HG03108 (cell line): ENCODE measurements around the gene NCOA6.

ENCODE experiments used
- ATAC-seq: cut with Tn5 transposase; IDR thresholded peaks from one replicate; pipeline ENCODE4 v1.9.1; 2021; ENCODE audit warnings: moderate library complexity; ENCODE audit not compliant: unreplicated experiment

The NCOA6 gene

DNA sequence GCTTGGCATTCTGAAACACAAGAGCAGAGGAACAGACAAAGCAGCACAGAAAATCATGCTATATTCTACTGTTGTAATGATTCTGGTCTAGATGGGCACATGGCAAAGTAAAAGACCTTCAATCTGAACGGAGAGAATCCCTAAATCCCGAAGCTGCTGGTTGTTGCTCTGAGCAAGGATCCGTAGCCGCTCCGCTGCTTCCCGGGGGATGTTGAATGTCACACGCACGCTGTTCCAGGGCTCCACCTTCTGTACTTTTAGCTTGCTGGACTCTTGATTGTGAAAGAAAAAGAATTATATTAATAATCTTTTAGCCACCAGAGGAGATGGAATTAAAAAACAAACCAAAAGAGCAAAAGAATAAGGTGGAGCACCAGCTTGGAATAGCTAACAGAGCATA, 49.3 kb downstream of the NCOA6 start:
- ATAC-seq: no peak

DNA sequence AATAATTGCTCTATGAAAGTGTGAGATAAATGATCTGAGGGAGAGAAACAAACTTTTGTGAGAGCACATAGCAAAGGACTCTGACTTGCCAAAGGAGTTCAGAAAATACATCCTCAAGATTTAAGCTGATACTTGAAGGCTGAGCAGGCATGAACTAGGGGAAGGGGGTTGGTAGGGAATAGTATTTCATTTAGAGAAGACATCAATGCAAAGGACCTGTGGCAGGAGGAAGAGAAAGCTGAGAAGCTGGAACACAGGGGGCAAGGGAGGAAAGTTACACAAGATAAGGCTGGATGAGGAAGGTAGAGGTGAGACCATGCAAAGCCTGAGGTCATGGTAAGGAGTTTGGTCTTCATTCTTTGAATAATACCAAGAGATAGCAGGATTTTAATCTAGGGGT, 50.6 kb downstream of the NCOA6 start:
- no peak for ATAC-seq

DNA sequence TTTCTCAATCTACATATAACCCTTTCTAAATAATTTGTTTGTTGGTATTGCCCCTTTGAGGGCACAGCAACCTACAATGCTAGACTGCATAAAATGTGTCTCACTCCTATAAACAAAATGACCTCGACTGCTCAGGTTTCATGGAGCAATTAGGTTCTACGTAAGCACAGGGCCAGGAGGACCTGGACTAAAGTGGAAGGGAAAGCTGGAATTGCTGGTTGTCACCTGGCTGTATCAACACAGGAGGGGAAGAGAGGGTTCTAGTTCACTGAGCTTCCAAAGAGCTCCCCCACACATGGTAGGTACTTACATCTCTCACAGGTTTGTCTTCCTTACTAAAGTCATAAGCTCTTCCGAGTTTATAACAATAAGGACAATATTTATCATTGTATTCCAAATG, 51.0 kb downstream of the NCOA6 start:
- no peak for ATAC-seq

DNA sequence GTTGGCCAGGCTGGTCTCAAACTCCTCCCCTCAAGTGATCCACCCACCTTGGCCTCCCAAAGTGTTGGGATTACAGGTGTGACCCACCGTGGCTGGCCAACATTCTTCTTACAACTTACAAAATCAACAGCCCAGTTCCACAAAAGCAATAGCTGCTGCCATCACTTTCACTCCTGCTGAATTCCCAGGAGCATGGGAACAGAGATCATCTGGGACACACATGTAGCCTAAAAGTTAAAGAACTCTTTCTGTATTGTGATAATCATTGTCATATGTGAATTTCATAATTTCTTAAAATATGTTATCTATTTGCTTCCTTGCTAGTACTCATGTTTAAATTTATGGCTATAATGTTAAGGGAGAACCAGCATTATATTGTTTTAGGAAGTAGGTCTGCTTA, 51.7 kb downstream of the NCOA6 start:
- no peak for ATAC-seq

DNA sequence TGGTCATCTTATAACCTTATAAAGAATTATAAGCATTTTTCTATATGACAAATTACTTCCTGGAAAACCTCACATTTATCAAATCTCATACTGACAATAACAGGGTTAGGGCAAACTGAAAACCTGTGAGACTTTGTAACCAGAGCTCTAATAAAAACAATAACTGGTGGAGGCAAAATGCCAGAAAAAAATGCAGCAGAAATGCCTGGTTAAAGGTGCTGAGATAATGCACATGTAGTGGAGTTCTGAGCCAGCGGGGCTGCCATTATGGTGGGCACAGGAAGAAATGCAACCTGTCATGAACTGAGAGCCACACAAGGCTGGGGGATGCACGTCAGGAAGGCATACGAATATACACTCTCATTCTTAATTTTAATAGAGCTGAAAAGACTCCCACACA, 53.0 kb downstream of the NCOA6 start:
- ATAC-seq: no peak

DNA sequence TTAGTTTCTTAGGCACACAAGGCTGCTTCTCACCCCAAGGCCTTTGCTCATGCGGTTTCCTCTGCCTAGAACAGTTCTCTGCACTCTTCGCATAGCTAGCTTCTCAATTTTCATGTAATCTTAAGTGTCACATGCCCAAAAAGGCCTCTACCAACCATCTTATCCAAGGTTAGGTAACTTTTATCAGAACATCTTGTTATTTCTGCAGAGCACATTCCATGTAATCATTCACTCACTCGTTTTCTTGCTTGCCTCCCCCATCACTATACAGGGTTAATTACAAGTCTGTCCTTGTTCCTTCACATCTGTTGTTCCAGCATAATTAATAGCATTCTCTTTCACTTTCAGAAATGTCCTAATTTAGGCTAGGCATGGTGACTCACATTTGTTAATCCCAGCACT, 53.8 kb downstream of the NCOA6 start:
- ATAC-seq: no peak

DNA sequence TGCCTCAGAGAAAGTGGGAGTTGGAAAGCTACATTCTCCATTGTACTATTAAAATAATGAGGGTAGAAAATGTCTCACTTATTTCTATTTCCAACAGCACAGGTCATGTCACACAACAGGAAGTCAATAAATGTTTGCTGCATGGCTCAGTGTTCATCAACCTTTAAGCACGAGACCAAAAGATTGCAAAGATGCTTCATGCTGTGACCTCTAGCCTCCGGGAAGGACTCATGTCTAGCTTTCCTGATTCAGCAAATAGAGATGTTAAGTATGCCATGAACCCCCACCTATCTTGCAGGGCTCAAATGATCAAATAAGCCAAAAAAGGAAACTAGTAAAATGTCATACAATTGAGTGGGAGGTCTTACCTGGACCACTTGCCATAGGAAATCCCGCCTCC, 57.4 kb downstream of the NCOA6 start:
- ATAC-seq: no peak

DNA sequence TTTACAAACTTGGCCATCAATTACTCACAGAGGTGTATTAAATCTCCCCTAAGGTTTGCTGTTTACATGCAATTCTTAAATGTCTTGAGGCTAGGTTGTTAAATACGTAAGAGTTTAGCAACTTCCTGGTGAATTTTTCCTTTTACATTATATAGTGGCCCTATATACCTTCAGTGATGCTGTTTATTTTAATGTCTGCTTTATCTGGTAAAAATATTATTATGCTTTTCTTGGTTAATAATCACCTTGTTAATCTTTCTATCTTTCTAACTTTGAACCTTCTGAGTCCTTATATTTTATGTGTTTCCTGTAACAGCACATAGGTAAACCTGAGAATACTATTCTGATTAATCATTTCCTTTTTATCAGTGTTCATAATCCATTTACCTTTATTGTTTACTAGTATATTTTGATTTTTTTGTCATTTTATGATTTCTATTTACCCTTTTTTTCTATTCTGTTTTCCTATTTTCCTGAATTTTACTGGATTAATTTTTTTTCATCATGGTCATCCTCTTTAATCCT, 63.4 kb downstream of the NCOA6 start:
- ATAC-seq: no peak

DNA sequence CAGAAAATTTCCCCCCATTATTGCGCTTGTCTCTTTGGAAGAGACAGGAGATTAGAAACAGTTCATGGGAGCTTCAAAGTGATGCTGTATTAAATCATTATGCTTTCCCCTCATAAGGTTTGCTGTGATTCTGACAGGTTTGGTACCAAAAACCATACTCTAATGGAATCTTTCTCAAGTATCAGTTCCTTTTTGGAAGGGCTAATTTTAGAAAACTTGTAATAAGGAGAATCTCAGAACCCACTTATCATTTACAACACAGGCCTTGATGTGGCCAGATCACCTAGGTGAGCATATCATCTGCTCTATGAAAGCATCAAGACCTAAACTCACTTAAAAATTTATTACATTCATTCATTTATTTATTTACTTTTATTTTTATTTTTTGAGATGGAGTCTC, 70.1 kb downstream of the NCOA6 start:
- ATAC-seq: no peak

DNA sequence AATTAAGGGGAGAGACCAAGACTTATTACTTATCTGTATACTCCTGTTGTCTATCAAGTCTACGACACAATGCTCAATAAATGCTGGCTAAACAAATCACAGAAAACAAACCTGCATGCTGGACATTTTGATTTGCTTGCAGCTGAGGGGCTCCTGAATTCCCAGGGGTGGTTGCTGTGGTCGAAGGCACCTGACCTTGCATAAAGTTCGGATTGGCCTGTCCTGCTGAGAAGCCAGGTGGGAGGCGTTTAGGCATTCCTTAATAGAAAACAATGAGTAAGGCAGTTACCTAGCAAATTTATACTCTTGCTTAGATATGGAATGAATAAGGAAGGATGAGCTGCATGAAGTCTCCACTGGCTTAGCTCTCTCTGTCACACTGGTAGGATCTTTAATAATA, 70.8 kb downstream of the NCOA6 start:
- ATAC-seq: no peak

DNA sequence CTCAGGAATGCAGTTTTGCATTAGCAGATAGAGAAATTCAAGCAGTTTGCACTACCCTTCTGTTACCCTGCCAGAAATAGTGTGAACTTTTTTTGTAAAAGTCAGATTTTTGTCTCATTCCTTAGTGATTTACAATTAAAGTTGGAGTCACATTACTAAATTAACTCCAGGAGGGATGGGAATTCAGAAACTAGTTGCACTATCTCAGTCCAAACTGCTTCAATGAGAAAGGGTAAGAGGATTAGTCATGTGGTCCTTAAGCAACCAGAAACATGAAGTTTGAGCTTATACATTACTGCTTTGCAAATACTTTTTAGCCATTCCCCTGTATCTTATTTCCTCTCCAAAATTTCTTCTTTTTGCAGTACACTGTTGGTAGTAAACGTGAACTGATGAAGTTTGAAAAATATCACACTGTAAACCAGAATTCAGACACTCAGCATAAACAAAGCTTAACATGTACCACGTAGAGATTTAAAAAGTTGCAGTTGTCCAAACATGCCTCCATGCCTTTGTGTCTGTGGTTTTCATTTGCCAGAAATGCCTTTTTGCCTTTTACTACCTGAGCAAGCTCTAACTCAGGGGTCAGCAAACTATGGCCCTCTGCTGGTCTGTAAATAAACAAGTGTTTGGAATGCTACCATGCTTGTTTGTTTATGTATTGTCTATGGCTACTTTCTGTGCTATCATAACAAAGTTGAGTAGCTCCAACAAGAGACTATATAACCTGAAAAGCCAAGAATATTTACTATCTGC, 71.6 kb downstream of the NCOA6 start:
- ATAC-seq: no peak

DNA sequence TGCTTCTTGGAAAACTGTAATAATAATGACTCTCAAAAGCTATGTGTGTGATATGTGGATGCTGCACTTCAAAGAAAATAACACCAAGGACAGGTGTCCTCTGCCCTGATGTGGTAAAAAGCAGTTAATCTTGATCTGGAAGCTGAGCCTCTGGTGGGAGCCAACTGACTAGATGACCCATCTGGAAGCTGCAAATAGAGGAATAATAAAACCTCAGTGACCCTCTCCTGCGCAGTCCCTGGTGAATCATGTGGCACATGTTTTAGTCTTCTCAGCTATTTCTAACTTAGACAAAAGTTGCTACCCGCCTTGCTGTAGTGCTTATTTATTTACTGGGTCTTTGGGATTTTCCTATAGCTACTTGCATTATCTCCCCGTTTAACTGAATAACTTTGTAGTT, 74.0 kb downstream of the NCOA6 start:
- ATAC-seq: no peak

DNA sequence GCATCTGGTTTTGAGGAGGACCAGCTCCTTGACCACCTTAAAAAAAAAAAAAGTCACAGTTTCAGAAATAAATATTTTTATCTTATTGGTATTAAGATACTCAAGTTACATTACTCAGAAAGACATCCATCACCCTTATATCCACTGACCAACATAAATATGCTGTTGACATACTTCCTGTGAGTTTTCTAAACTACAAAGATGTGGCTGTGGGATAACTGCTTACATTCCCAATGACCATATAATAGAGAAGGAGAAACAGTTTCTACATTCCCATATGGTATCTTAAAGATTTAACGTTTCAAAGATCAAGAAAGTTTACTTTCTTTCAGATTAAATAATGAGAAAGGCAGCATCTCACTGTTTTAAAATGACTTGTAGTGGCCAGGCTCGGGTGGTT, 75.0 kb downstream of the NCOA6 start:
- ATAC-seq: no peak

DNA sequence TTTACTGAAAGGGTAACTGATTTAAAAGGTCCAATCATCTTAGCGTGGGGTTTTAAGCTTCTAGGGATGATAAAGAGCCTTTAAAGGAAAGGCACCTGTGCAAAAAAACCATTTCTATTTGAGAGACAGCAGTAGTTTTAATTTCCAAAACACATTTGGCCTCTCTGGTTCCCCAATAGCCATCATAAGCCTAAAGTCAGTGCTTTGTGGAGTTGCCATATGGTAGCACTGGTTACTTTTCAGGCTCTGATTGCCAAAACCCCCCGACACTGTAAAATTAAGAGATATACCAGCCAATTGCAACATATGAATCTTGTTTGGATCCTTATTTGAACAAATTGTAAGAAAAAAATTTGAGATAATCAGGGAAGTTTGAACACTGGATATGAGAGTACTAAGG, 76.7 kb downstream of the NCOA6 start:
- ATAC-seq: no peak

DNA sequence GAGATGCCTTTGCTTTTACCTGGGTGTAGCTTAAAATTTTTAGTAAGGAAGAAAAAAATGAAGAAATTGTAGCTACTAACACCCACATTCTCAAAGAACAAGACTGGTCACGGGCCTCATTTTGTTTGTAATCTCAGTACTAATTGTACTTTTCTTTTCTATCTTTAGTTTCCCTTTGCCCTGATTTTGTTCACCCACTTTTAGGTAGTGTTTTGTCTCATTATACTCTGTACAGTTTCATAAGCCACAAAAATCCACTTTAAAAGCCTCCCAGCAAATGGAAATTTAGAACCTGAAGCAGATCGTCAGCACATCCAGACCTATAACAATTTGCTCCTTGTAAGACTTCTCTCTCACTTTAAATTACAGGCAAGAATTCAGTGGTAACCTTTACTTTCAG, 78.0 kb downstream of the NCOA6 start:
- ATAC-seq: no peak

DNA sequence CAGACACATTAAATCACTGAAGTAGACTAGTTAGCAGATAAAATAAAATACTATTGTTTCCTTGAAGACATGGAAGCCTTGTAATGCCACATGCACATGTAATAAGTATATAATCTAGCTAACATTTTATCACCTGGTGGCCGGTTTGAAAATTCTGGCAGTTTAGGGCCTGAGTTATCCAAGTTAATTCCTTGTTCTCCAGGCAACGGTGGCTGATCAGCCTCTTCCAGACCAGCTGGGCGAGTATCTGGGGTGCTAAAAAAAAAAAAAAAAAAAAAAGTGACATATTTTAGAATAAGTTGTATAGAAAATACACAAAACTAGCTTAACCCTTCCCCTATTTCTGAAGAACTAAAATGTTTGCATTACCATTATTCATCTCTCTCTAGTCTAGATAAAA, 78.8 kb downstream of the NCOA6 start:
- no peak for ATAC-seq

DNA sequence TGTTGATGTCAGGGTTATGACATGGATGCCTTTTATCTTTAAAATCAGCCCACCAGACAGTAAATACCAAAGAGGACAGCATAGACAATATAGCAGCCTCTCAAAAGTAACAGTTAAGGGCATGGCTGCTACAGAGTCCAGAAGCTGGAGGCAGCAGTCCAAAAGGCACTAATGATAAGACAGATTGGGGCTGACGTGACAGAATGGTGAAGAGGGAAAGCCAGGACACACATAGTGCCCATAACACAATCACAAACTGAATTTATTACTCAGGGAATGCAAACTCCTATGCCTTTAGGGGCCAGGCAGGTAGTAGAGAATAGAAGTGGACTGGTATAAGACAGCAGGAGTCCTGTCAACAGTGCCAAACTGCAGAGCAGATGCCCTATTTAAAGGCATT, 80.6 kb downstream of the NCOA6 start:
- no peak for ATAC-seq

DNA sequence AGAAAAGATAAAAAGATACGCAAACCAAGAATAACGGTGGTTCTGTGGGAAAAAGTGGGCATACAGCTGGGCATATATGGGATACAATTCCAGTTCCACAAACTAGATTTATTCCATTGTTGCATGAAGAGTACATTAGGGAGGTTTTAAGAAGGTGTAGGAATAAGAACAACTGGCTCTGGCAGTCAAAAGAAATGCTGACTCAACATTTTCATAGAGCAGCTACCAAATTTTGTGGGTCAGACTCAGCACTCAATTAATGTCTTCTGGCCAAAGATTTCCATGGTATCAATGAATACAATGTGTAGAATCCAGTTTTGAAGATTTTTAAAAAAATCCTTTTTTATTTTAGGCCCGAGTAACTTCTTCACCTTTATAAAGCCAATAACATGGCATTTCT, 81.1 kb downstream of the NCOA6 start:
- ATAC-seq: no peak

DNA sequence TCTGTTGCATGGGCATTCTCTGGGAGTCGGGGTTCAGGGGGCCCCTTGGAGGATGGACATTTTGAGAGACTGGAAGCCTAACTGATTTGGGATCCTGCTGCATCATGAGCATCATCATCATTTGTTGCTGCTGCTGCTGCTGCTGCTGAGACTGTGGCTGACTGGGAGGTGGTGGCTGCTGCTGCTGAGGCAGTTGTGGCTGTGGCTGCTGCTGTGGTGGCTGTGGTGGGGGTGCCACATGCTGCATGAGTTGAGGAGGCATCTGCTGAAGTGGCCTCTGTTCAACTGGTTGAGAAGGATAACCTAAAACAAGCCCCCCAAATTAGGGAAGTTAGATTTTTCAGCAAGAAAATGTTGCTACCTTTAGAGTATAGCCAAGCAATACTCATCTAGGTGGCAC, 82.4 kb downstream of the NCOA6 start:
- ATAC-seq: no peak

DNA sequence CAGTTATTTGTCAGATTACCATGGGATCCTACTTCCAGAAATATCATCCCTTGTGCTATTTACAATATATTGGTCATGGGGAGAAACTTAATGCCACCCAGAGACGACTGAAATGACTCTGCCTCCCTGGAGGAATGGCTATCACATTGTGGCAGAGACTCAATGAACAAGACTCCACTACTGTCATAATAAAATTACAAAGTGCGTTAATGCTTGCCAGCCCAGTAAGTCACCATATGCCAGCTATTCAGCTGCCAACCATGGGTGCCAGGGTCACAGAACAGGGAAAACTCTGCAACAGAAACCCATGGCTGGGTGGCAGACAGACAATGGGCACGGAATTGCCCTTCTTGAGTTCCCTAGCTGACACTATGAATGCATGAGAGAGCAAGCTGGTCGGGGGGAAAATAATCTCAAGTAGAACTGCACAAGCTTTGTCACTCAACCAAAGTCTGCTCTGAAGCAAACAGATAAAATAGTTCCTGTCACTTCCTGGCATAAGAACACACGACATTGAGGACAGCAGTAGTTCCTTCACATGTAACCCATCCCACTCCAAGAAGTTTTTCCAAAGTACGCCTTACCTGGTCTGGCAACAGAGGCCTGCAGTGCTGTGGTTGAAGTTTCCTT, 89.2 kb downstream of the NCOA6 start:
- ATAC-seq: no peak

DNA sequence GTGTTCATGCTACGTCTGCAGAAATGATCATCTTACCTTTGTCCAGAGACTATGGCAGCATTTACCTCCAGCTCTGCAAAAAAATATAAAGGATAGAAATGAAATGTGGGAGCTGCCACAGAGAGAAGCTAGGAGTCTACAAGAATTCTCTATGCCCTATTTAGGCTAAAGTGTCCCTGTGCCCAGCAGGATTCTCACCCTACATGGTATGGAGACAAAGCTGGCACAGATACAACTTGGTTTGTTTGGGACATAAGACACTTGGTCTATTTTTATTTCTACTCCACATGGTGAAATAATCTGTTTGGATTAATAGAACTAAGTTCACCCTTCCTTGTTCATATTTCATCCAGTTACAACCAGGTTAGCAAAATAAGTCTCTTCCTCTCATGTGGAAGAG, 92.9 kb downstream of the NCOA6 start:
- ATAC-seq: no peak

DNA sequence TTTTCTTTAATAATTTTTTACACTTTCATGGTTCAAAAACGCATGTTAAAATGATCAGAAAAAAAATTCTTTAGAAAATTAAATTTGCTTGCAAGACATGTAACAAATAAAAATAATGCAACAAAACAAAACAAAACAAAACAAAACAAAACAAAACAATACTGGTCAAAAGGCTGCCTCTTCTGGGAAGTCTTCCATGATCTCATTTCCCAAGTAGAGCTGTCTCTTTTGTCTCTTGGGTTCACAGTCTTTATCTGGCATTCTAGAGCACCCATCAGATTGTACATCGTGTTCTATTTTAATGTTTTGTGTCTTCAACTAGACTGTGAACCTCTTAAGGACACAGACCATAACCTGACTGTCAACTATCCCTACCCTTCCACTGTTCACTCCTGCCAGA, 96.0 kb downstream of the NCOA6 start:
- no peak for ATAC-seq

DNA sequence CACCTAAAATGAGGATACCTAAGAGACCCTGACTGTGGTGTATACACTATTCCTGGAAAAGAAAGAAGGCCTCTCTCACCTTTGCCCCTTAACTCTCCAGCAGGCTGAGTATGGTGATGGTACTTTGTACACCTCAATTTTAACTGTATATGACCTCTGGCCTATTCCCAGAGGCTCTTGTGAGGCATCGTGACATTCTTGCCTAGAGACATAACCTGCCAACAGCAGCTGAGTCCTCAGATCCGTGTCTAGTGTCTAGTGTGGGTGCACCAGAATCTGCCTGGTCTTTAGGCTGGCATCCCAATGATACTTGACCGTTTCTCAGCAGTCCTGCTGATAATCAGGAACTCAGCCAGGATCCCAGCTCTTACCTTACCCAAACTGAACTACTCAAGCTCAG, 101.3 kb downstream of the NCOA6 start:
- no peak for ATAC-seq
